Neuronal stem cell (in vitro differentiated cells): ENCODE measurements around the gene MTOR.

Experiments used
- DNase-seq: peaks from one replicate; pipeline ENCODE4 v3.0.0-alpha.2; 2013; ENCODE audit warnings: low spot score
- H2AFZ ChIP-seq: one replicate; pipeline ENCODE4 v1.6.1; 2013; ENCODE audit warnings: mild to moderate bottlenecking, low read length, inconsistent platforms
- H2AK5ac ChIP-seq: 2 replicates; pipeline ENCODE4 v1.6.1; 2013; ENCODE audit warnings: low read depth, mild to moderate bottlenecking, inconsistent platforms, low read length, moderate library complexity, mixed read lengths
- H2BK120ac ChIP-seq: 2 replicates; pipeline ENCODE4 v1.6.1; 2013; ENCODE audit warnings: low read depth, mild to moderate bottlenecking, inconsistent platforms, low read length, moderate library complexity, mixed read lengths
- H2BK12ac ChIP-seq: one replicate; pipeline ENCODE4 v1.6.1; 2013; ENCODE audit warnings: low read length, inconsistent platforms
- H2BK15ac ChIP-seq: 2 replicates; pipeline ENCODE4 v1.6.1; 2013; ENCODE audit warnings: mild to moderate bottlenecking, low read length, inconsistent platforms, mixed read lengths
- H2BK5ac ChIP-seq: one replicate; pipeline ENCODE4 v1.6.1; 2013; ENCODE audit warnings: inconsistent platforms, mild to moderate bottlenecking, low read length, moderate library complexity
- H3K14ac ChIP-seq: one replicate; pipeline ENCODE4 v1.6.1; 2013; ENCODE audit warnings: low read length, inconsistent platforms
- H3K18ac ChIP-seq: 2 replicates; pipeline ENCODE4 v1.6.1; 2013; ENCODE audit warnings: low read length, inconsistent platforms
- H3K23ac ChIP-seq: 2 replicates; pipeline ENCODE4 v1.6.1; 2013; ENCODE audit warnings: low read depth, mild to moderate bottlenecking, mixed read lengths, low read length, inconsistent platforms; ENCODE audit not compliant: poor library complexity
- H3K27ac ChIP-seq: replicated peaks from 3 replicates; pipeline ENCODE4 v1.5.1; 2013; ENCODE audit warnings: low read length, inconsistent platforms
- H3K27me3 ChIP-seq, 3 experiments: 2 replicates each; pipeline ENCODE4 v1.6.1; 2013; ENCODE audit warnings: low read length in 3 of 3, mild to moderate bottlenecking in 2 of 3, inconsistent platforms in 1 of 3, low read depth in 1 of 3, mixed read lengths in 1 of 3, moderate library complexity in 1 of 3; ENCODE audit not compliant: control insufficient read depth in 3 of 3, insufficient read depth in 3 of 3
- H3K36me3 ChIP-seq, 2 donors: replicated peaks in 1 of 2; 2 replicates each; pipeline ENCODE4 v1.6.1; 2013; ENCODE audit warnings: low read length in 2 of 2; ENCODE audit not compliant: control insufficient read depth in 2 of 2, insufficient read depth in 2 of 2
- H3K4ac ChIP-seq: 2 replicates; pipeline ENCODE4 v1.6.1; 2013; ENCODE audit warnings: inconsistent platforms, mild to moderate bottlenecking, low read length, moderate library complexity
- H3K4me1 ChIP-seq, 2 donors: 1 replicate in 1 of 2; 2 replicates in 1 of 2; pipeline ENCODE4 v1.6.1; 2013; ENCODE audit warnings: low read length in 2 of 2, low read depth in 1 of 2; ENCODE audit not compliant: control insufficient read depth in 2 of 2, insufficient read depth in 1 of 2
- H3K4me2 ChIP-seq: one replicate; pipeline ENCODE4 v1.6.1; 2013; ENCODE audit warnings: mild to moderate bottlenecking, low read length, inconsistent platforms; ENCODE audit not compliant: insufficient read depth, poor library complexity, severe bottlenecking
- H3K4me3 ChIP-seq, 2 donors: 2 replicates each; pipeline ENCODE4 v1.5.1; 2013; ENCODE audit warnings: low read length in 2 of 2, mild to moderate bottlenecking in 2 of 2, inconsistent platforms in 1 of 2, moderate library complexity in 1 of 2
- H3K79me1 ChIP-seq: one replicate; pipeline ENCODE4 v1.6.1; 2013; ENCODE audit warnings: low read depth, mild to moderate bottlenecking, inconsistent platforms, low read length, moderate library complexity
- H3K9ac ChIP-seq: one replicate; pipeline ENCODE4 v1.6.1; 2013; ENCODE audit warnings: mild to moderate bottlenecking, low read depth, low read length, inconsistent platforms; ENCODE audit not compliant: poor library complexity
- H3K9me3 ChIP-seq, 2 donors: replicated peaks in 1 of 2; 2 replicates each; pipeline versions ENCODE3 to v1.6.1; 2013; ENCODE audit warnings: low read length in 2 of 2, mild to moderate bottlenecking in 2 of 2, inconsistent platforms in 1 of 2, low read depth in 1 of 2, mixed read lengths in 1 of 2, moderate library complexity in 1 of 2; ENCODE audit not compliant: control insufficient read depth in 2 of 2, insufficient read depth in 1 of 2
- H4K8ac ChIP-seq: one replicate; pipeline ENCODE4 v1.6.1; 2013; ENCODE audit warnings: low read depth, mild to moderate bottlenecking, inconsistent platforms, low read length, moderate library complexity
- H4K91ac ChIP-seq: one replicate; pipeline ENCODE4 v1.6.1; 2013; ENCODE audit warnings: low read length, low read depth, mild to moderate bottlenecking, inconsistent platforms; ENCODE audit not compliant: poor library complexity
- WGBS, 2 donors: extraction: QIAGEN DNeasy Blood & Tissue Kit; methylation state at CpG; one replicate each; pipeline ENCODE4 v1.1.7; 2013; ENCODE audit warnings: missing lambda C conversion rate in 2 of 2, mixed read lengths in 1 of 2; ENCODE audit not compliant: insufficient read length in 2 of 2, insufficient replicate concordance in 1 of 2; ENCODE audit errors: extremely low coverage in 2 of 2; 5-methylcytosine and 5-hydroxymethylcytosine counted together

Gene MTOR

DNA sequence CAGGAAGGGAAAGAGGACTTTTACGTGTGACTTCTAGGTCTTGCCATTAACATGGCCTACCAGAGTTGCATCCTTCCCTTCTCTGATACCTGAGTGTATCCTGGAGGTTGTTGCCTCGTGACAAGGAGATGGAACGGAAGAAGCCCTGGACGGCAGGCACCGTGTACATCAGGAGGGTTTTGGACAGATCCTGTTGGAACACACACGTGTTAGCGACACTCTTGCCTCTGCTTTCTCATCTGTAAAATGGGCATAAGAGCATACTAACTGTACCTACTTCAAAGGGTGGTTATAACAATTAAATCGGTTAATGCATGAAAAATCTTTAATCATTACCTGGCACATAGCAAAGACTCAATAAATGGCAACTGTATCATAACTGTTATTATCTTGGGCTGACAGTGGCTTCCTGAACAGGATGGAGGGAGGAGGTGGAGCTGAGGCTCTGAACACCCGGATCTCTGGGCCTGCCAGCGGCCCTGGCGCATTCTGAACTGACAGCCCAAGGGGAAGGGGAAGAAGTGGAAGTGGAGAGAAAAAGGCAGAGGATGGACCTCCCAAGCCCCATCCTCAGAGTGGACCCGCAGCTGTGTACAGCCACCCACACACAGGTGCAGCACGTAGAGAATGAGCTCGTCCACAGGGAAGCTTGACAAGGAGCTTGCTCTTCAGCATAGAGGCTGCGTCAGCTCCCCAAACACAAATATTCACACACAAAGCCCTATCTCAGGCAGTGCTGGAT lies 132.5 kb downstream of the MTOR start:
- H3K4ac ChIP-seq, result no peak overlapping the region
- H2BK5ac ChIP-seq, result no peak overlapping the region
- H3K4me1 ChIP-seq, result no peaks in the 10 kb centered on the region
- H3K36me3 ChIP-seq, result peaks cover 67 to 99% of the 10 kb centered on the region in 2 donors
- H2BK12ac ChIP-seq, result no peak overlapping the region
- H3K23ac ChIP-seq, result no peak overlapping the region
- H2BK15ac ChIP-seq, result no peak overlapping the region
- no peaks in the 10 kb centered on the region for H3K9me3 ChIP-seq
- DNase-seq, result no peak
- no peak overlapping the region for H4K8ac ChIP-seq
- no peak overlapping the region for H4K91ac ChIP-seq
- H3K18ac ChIP-seq, result no peak overlapping the region
- no peak overlapping the region for H3K4me3 ChIP-seq
- H3K27me3 ChIP-seq, result no peaks in the 10 kb centered on the region
- H3K14ac ChIP-seq, result no peak overlapping the region
- H2AFZ ChIP-seq, result no peak overlapping the region
- no peak overlapping the region for H3K27ac ChIP-seq
- H3K79me1 ChIP-seq, result no peaks in the 10 kb centered on the region
- no peak overlapping the region for H3K4me2 ChIP-seq
- no peak overlapping the region for H2AK5ac ChIP-seq
- peak overlapping the region; percentile 38 for H3K9ac ChIP-seq
- no CpG with 5 or more reads among the region's 15 CpGs for WGBS, 2 donors
- no peak overlapping the region for H2BK120ac ChIP-seq

DNA sequence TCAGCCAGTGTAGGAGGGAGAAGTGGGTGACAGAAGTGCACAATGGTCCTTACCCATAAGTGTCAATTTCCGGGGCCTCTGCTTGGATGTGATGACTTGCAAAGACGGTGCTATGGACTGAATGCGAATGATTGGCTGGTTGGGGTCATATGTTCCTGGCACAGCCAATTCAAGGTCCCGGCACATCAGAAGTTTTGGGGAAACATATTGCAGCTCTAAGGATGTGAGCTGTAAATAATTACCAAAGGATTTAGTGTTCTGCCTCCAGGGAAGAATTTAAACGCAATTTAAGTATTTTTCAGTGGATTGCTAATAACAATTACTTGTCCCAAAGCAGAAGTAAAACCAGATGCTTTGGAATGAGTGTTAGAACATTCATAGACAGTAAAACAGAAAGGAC lies 135.8 kb downstream of the MTOR start:
- H3K9me3 ChIP-seq, result no peaks in the 10 kb centered on the region
- H2BK12ac ChIP-seq, result no peak overlapping the region
- H2BK15ac ChIP-seq, result no peak overlapping the region
- H3K4me1 ChIP-seq, result no peaks in the 10 kb centered on the region
- no peak overlapping the region for H3K4me3 ChIP-seq
- H3K27ac ChIP-seq, result no peak overlapping the region
- DNase-seq, result no peak
- H3K23ac ChIP-seq, result no peak overlapping the region
- H3K4me2 ChIP-seq, result no peak overlapping the region
- no peaks in the 10 kb centered on the region for H3K79me1 ChIP-seq
- H2AFZ ChIP-seq, result no peak overlapping the region
- WGBS, 2 donors, result no CpG with 5 or more reads among the region's 5 CpGs
- no peak overlapping the region for H3K4ac ChIP-seq
- peaks cover 64 to 93% of the 10 kb centered on the region in 2 donors for H3K36me3 ChIP-seq
- H2BK5ac ChIP-seq, result no peak overlapping the region
- no peak overlapping the region for H3K9ac ChIP-seq
- H3K18ac ChIP-seq, result no peak overlapping the region
- no peaks in the 10 kb centered on the region for H3K27me3 ChIP-seq
- no peak overlapping the region for H4K8ac ChIP-seq
- no peak overlapping the region for H2BK120ac ChIP-seq
- H3K14ac ChIP-seq, result no peak overlapping the region
- no peak overlapping the region for H4K91ac ChIP-seq
- no peak overlapping the region for H2AK5ac ChIP-seq

DNA sequence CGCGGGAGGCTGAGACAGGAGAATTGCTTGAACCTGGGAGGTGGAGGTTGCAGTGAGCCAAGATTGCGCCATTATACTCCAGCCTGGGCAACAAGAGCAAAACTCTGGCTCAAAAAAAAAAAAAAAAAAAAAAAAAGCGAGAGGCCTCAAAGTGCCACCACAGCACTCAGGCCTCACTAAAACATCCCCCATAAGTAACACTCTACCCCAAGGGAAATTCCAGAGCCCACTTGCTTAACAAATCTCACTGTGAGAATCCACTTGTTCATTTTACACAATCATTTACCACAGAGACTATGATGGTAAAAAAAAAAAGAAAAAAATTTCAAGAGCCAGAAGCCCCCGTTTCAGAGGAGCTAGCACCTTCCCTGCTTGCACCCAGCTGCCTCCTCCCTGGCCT lies 136.4 kb downstream of the MTOR start:
- Histone ChIP-seq H2AFZ (no peak overlapping the region), H3K27ac (no peak overlapping the region), H3K36me3 (peaks cover 62 to 93% of the 10 kb centered on the region in 2 donors)

DNA sequence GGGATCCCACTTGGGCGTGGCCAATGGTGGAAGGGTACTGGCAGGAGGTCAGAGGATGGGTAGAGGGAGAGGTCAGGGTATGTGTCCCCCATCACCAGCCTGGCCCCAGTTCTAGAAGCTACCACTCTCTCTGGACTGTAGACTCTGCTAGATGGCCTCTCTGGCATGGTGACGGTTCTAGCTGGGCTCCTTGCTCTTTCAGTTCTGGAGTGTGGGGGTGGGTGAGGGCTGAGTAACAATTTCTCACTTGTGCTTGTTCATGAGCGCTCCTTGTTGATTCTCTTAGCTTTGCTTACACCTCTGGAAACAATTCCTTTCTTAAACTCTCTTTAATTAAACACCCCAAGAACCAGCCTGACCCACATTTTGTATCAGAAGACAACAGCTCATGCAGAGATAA lies 137.4 kb downstream of the MTOR start:
- Histone ChIP-seq H4K8ac (no peak overlapping the region), H3K4ac (no peak overlapping the region), H2BK120ac (no peak overlapping the region), H3K27ac (no peak overlapping the region), H2AFZ (no peak overlapping the region), H3K23ac (no peak overlapping the region), H3K4me3 (peak overlapping the region in 1 of 2 donors; percentile 64), H2BK5ac (no peak overlapping the region), H2BK12ac (no peak overlapping the region), H3K27me3 (no peaks in the 10 kb centered on the region), H2AK5ac (no peak overlapping the region), H4K91ac (no peak overlapping the region), H3K9ac (no peak overlapping the region), H3K9me3 (no peaks in the 10 kb centered on the region), H3K4me1 (no peaks in the 10 kb centered on the region), H2BK15ac (no peak overlapping the region), H3K79me1 (no peaks in the 10 kb centered on the region), H3K4me2 (no peak overlapping the region), H3K36me3 (peaks cover 53 to 89% of the 10 kb centered on the region in 2 donors), H3K18ac (no peak overlapping the region), H3K14ac (no peak overlapping the region)
- WGBS, 2 donors, result no CpG with 5 or more reads among the region's 3 CpGs
- no peak for DNase-seq

More for the DNA sequence above, 136.4 kb downstream of the MTOR start:
- Histone ChIP-seq H3K18ac (no peak overlapping the region), H3K4ac (no peak overlapping the region), H3K9me3 (no peaks in the 10 kb centered on the region), H3K23ac (no peak overlapping the region), H3K27me3 (no peaks in the 10 kb centered on the region), H2BK120ac (no peak overlapping the region), H4K8ac (no peak overlapping the region), H2AK5ac (no peak overlapping the region), H3K4me1 (no peaks in the 10 kb centered on the region), H3K4me3 (no peak overlapping the region), H2BK5ac (no peak overlapping the region), H3K79me1 (no peaks in the 10 kb centered on the region), H3K9ac (no peak overlapping the region), H2BK12ac (no peak overlapping the region), H2BK15ac (no peak overlapping the region), H4K91ac (no peak overlapping the region), H3K4me2 (no peak overlapping the region), H3K14ac (no peak overlapping the region)
- no peak for DNase-seq
- no CpG with 5 or more reads among the region's 5 CpGs for WGBS, 2 donors
